Inferior parietal cortex (tissue), 1 donor: ENCODE measurements around the gene ZFAND4.
"Not testable (repeated sequence)": the region's sequence is repeated elsewhere in the genome, so short reads cannot be mapped to it uniquely, and the experiment has no call there.

Experiments
- DNase-seq: peaks from one replicate; pipeline ENCODE4 v3.0.0-alpha.2; 2016; ENCODE audit errors: extremely low spot score

The ZFAND4 gene

DNA sequence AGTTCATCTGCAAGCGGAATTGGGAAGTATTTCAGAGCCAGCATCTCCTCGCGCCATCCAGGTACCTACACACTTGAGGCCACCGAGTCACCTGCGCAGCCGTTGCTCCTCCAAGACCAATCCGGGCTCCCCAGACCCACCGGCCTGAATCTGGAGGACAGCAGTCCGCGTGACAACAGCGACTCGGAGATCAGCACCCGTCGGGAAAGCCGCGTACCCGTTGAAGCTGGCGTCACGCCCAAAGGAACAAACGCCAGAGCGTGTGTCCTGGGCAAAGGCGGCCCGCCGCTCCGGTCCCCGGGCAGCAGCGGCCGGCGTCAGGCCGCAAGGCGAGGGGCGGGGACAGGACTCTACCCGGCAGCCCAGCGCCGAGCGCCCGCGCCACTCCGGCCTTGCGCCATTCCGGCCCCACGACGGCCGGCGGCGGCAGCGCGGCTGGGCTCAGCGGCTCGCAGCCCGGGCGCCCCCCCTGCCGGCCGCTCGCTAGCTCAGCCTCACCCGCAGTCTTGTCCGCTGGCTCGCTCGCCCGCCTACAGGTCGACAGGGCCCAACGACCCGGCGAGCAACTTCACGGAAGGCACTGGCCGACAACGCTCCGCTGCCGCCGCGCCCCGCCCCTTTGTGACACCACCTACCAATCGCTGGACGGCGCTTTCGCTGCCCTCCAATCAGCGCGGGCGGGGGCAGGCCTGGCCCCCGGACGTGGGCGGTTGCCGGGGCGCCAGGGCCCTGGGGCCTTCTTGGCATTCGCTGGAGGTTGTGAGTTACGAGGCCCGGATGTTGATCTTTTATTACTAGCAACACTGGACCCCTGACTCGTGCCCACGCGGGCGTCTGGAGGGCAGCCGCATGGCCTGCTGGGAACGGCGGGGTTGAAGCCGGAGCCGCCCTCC lies at the start of gene ZFAND4:
ZFAND4 (minus strand) TSS at position 592 of the 893 bp plus-strand sequence. CDS start 9,047 bp downstream, outside the sequence.
- peak; percentile 84 for DNase-seq

DNA sequence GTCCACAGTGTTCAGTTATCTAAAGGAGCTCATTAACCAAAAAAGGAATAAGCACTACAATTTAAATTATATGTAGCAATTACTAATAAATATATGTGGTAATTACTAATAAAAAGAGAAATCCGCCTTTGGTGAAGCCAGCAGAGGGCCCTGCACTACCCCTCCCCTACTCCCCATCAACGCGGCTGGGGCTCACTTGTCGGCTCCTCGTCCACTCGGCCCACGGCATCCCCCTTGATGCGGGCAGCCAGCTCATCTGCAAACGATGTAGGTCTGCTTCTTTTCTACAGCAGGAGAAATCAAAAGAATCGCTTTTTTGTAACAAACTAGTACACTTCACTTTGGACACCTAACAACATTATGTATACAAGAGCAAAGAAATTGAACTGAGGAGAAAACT lies 48.9 kb upstream of the ZFAND4 start:
- not testable (repeated sequence) for DNase-seq

DNA sequence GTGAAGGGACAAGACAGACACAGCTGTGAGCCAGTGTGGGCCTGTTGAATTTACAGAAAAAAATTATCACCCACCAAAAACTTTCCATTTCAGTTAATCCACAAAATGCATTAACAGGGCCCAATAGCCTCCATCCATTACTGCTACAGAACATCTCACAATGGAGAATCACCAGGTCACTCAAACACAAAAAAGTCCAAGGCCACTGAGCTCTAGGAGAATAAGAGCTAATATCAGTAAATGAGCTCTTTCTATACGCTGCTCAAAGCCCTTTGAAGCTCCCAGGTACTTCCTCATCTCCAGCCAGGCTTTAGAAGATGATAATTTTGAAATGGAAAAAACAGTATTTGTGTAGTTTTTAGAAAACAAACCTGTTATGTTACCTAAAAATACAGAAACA lies 45.1 kb upstream of the ZFAND4 start:
- not testable (repeated sequence) for DNase-seq

DNA sequence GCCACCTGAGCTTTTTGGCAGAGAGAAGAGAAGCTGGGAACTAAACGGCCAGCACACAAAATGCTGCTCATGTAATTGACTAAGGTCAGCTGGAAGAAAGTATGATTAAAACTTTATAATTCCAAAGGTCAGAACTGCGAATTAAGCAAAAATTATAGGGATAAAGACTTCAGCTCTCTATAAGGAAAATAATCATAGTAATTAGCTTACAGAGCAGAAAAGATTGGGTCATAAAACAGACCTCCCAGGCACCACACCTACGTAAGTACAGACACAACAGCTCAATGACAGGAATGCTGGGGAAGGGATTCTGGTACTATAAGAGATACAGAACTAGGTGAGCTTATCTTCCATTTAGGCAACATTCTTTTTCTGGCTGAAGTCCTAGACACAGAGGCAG lies 44.5 kb upstream of the ZFAND4 start:
- not testable (repeated sequence) for DNase-seq

DNA sequence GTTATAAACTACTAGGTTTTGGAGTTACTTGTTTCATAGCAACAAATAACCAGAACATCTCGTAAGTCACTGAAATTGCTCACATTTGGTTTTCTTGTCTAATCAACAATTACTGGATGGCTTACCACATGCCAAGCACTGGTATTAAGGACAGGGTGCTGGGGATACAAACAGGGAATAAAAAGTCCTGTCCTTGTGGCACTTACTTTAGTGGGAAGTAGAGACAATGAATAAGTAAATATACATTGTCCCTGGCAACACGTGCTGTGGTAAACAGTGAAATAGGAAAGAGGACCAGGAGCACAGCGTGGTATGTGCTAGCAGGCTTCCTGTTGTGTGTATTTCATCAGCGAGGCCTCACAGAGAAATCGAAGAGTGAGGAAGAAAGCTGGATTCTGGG lies 38.7 kb upstream of the ZFAND4 start:
- DNase-seq, result not testable (repeated sequence)

DNA sequence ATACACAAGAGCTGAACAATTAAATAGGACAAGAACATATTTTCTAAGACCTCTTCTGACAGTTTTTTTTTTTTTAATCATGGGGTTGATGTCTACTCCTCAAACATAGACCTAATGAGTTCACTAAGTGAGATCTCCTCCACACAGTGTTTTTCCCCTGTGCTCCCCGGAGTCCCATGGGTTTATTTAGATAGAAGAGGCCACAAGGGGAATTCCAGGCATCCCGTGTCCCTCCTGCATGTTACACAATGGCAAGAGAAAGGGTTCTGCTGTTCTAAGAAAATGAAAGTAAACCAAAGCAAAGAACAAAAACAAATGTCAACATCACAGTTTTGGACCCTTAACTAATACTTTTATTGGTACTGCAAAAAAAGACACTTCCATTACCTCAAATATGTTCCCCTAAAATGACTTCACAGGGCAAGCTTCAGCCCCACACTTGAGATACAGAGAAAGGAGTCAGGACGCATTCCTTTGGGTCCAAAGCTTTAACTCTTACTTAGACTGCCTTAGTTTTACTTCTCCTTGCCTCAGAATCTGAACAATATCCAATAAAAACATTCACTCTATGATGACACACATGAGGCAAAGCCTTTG lies 37.7 kb upstream of the ZFAND4 start:
- DNase-seq, result not testable (repeated sequence)

DNA sequence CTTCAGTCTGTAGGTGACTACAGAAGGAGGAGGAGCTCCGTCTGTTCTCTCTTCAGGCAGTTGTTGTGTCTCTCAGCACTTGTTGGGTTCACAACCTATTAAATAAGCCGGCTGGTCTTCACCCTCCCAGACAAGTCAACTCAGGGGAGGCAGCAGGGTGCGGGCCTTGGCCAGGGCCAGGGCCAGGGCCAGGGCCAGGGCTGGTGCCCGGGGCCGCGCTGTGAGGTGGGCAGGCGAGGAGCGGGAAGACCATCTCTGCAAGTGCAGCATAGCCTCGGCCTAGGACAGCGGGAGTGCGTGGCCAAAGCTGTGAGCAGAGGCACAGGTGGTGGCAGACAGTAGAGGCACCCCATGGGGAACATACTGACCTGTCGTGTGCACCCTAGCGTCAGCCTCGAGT lies 5.9 kb upstream of the ZFAND4 start:
- DNase-seq, result not testable (repeated sequence)

DNA sequence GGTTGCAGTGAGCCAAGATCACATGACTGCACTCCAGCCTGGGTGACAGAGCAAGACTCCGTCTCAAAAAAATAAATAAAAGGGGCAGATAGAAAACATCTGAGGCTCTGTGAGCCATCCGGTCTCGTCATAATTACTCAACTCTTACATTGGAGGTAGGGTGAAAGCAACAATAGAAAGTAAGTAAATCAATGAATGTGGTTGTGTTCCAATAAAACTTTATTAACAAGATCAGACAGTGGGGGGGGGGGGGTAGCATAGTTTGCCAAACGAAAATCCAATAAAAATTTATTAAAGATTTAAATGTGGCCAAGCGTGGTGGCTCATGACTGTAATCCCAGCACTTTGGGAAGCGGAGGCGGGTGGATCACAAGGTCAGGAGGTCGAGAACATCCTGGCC lies 2.8 kb upstream of the ZFAND4 start:
- DNase-seq, result no peak

DNA sequence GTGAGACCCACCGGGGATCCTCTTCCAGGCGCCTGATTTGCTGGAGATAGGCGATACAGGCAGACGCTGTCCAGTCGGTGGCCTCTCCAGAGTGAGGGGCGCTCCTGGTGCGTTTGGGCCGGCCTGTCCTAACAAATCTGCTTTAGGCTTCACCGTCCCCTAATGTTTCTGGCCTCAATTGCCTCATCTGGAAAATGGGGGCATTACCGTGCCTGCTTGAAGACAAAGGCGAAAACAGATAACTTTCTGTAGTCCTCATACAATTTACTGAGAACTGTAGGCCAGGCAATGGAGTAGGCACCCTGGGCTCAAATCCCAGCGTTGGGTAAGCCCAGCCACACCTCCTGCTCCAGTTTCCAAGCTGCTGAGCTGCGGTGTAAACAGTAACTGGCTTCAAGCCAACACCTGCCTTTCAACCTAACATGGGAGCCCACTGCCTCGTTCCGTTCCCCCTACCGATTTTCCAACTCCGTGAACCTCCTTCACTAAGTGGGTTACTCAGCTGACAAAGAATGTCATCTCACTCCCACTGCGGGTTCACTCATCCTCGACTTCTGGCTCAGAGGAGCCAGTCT lies 589 bp upstream of the ZFAND4 start:
- DNase-seq, result no peak

DNA sequence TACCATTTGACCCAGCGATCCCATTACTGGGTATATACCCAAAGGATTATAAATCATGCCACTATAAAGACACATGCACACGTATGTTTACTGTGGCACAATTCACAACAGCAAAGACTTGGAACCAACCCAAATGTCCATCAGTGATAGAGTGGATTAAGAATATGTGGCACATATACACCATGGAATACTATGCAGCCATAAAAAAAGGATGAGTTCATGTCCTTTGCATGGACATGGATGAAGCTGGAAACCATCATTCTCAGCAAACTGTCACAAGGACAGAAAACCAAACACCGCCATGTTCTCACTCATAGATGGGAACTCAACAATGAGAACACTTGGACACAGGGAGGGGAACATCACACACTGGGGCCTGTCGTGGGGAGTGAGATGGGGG lies 1.3 kb downstream of the ZFAND4 start:
- not testable (repeated sequence) for DNase-seq

DNA sequence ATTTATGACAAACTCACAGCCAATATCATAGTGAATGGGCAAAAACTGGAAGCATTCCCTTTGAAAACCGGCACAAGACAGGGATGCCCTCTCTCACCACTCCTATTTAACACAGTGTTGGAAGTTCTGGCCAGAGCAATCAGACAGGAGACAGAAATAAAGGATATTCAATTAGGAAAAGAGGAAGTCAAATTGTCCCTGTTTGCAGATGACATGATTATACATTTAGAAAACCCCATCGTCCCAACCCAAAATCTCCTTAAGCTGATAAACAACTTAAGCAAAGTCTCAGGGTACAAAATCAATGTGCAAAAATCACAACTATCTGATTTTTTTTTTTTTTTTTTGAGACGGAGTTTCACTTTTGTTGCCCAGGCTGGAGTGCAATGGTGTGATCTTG lies 2.7 kb downstream of the ZFAND4 start:
- DNase-seq, result not testable (repeated sequence)

DNA sequence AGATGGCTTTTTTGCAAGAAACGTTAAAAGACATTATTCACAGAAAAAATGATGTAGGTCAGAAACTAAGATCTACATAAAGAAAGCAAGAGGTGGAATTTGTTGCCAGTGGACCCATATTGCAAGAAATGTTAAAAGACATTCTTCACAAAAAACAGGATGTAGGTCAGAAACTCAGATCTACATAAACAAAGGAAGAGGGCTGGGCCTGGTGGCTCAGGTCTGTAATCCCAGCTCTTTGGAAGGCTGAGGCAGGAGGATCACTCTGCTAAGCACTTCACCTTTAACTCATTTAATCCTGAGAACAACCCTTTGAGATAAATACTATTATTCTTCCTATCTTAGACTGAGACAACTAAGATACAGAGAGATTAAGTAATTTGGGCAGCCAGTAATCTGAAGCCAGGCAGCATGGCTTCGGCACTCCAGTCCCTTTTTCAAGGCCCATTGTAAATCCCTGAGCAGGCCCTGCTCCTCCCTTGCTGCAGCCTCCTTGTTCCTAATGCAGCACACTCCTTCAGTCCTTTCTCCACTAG lies 11.6 kb downstream of the ZFAND4 start:
- no peak for DNase-seq

DNA sequence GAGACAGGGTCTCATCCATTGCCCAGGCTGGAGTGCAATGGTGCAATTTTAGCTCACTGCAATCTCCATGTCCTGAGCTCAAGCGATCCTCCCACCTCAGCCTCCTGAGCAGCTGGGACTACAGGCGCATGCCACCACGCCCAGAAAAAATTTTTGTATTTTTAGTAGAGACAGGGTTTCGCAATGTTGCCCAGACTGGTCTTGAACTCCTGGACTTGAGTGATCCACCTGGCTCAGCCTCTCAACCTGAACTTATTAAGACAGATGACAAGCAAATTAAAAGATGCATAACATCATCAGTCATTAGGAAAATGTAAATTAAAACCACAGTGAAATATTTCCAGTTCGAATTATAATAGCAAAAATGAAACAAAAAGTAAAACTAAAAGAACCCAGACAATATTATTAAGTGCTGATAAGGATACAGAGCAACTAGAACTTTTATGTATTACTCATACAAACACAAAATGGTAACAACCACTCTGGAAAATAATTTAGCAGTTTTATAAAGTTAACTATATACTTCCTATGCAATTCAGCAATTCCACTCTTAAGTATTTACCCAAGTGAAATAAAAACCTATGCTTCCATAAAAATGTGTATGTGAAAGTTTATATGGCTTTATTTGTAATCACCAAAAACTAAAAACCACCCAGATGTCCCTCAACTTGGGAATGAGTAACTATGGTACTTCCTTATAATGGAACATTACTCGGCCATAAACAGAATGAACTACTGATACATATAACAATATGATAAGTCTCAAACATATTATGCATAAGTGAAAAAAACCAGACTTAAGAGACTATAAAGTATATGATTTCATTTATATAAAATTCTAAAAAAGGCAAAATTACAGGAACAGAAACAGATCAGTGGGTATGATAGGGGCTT lies 15.3 kb downstream of the ZFAND4 start:
- DNase-seq, result no peak

DNA sequence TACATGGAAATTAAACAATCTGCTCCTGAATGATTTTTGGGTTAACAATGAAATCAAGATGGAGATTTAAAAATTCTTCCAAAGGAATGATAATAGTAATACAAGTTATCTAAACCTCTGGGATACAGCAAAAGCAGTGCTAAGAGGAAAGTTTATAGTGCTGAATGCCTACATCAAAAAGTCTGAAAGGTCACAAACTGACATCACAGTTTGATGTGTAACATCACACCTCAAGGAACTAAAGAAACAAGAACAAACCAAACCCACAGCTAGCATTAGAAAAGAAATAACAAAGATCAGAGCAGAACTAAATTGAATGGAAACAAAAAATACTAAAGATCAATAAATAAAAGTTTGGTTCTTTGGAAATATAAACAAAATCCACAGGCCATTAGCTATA lies 17.4 kb downstream of the ZFAND4 start:
- DNase-seq, result no peak

DNA sequence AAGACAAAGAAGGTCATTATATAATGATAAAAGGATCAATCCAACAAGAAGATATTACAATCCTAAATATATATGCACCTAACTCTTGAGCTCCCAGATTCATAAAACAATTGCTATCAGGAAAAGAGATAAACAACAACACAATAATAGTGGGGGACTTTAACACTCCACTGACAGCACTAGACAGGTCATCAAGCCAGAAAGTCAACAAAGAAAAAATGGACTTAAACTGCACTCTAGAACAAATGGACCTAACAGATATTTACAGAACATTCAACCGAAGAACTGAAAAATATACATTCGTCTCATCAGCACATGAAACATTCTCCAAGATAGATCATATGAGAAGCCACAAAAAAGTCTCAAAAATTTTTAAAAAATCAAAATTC lies 17.8 kb downstream of the ZFAND4 start:
- not testable (repeated sequence) for DNase-seq

DNA sequence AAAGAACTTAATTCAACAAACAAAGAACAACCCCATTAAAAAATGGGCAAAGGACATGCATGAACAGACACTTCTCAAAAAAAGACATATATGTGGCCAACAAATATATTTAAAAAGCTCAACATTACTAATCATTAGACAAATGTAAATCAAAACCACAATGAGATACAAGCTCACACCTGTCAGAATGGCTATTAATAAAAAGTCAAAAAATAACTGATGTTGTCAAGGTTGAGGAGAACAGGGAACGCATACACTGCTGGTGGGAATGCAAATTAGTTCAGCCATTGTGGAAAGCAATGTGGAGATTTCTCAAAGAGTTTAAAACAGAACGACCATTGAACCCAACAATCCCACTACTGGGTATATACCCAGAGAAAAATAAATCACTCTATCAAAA lies 19.1 kb downstream of the ZFAND4 start:
- no peak for DNase-seq

DNA sequence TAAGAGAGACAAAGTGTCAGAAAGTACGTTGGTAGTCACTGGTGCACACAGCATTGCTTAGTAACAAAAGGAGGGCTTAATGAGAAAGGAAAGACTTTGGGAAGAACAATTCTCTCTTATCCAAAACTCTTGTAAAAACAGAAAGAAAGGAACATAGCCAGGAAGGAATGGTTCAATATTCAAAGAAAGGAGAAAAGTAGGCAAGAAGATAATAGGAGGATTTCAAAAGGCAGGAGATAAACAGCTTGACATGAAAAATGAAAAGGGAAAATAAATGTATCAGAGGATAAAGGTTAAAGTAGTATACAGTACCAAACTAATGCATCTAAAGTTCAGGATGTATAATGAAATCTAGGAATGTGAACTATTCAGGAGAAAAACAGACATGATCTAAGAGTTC lies 20.1 kb downstream of the ZFAND4 start:
- DNase-seq, result no peak

DNA sequence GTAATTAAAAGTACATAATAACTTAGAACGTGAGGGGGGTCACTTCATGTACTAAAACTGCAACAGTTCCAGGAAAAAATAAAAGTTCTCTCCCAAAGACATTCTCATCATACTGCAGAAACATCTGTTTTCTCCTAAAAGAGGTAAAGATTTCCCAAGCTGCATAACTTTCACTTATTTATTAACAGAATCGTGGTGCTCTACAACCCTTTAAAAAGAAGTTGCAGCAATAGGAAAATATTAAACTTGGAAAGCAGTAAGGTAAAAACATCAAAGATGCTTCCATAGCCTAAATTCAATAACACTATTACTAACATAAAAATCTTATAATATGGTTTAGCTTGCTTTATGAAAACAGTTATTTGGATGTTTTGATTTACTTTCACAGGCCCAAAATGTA lies 23.3 kb downstream of the ZFAND4 start:
- no peak for DNase-seq

DNA sequence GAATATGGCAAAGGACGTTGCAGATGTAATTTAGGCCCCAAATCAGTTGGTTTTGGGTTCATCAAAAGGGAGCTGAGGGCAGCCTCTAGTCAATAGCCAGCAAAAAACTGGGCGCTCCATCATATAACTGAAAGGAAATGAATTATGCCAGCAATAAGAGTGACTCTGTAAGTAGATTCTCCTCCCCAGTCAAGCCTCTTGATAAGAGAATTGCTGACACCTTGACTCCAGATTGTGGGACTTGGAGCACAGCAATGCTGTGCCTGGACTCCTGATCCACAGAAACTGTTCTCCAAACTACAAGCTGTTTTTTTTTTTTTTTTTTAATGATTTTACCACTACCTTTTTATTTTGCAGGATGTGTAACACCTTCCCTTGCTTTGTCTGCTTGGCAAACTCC lies 25.5 kb downstream of the ZFAND4 start:
- DNase-seq, result no peak

DNA sequence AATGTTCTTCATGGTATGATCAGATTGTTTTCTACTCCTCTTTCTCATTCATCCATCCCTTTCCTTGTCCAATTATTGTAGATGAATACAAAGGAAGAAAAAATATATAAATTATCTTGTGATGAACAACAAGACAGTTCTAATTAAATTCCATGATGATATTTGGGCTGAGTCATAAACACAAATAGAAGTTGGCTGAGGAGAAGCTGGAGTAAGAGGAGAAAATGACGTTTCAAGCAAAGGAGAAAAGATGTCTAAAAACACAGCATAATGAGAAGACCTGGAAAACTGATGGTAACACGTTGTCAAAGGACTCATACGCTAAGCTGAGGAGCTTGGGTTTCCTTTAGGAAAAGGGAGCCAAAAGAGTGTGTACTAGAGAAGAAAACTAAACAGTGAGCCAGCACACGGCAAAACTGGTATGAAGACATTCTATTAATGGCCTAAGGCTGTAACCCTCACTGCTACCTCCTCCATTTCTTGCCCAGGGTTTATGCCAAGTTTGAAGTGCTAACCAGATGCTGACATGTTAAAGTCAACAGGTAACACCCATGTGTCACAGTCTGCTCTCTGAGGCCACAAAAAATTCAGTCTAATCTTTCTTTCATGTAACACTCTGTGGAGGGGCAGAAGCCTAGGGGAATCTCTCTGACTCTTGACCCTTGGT lies 26.1 kb downstream of the ZFAND4 start:
- DNase-seq, result no peak

DNA sequence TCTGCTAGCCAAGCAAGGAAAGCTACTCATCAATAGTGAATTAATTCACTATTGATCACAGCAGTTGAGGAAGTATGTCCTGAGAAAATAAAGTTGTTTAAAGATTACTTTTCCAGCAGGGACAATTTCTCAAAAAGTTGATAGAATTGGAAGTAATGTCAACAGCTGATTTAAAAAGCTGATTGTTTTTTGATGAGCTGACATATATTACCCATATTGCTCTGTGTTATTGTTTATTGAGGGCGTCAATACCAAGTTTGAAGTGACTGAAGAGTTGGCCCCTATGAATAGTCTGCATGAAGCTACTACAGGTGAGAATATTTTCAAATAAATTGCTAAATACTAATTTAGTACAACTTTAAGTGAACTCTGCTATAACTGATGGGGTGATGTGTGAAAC lies 28.0 kb downstream of the ZFAND4 start:
- no peak for DNase-seq
